AG04449 (cell line): Measurements from ENCODE around the gene MYOF.

Experiments
- CTCF ChIA-PET: fragments of 350-600 bp; formaldehyde crosslinking; extraction: SDS; loops from one replicate; lab custom pipeline; 2021; ENCODE audit warnings: antibody characterized with exemption; lab: Yijun Ruan, JAX
- POLR2A ChIA-PET: fragments of 400-600, 350-600 bp; formaldehyde crosslinking; extraction: SDS; loops from one replicate; lab custom pipeline; 2020; ENCODE audit warnings: antibody characterized with exemption, inconsistent platforms; lab: Yijun Ruan, JAX
- DNase-seq: peaks from one replicate; pipeline ENCODE4 v3.0.0-alpha.2; 2010; ENCODE audit warnings: low read depth, low spot score
- H3K4me3 ChIP-seq: 2 replicates; pipeline ENCODE4 v1.5.1; 2011; ENCODE audit warnings: low read depth, mild to moderate bottlenecking, control low read depth, low read length
- TF ChIP-seq, protein P1 (sequence below): IDR thresholded peaks from one replicate; pipeline ENCODE4 v1.5.1; 2011; ENCODE audit warnings: mild to moderate bottlenecking, moderate library complexity, low read length, control low read depth, inconsistent platforms; ENCODE audit not compliant: insufficient read depth; ENCODE audit errors: missing control alignments

MYOF gene

GRCh38 chr10:93491602-93492121, 9.5 kb upstream of the MYOF start:
- no peak overlapping the region for H3K4me3 ChIP-seq
- CTCF ChIA-PET, result interaction anchor here (0.8 to 23.6 kb wide), 6 partner anchors 9 to 412 kb away, joined by 3 to 434 read pairs (median 5); partner anchors contain the start of gene MYOF
- TF ChIP-seq, protein P1, sequence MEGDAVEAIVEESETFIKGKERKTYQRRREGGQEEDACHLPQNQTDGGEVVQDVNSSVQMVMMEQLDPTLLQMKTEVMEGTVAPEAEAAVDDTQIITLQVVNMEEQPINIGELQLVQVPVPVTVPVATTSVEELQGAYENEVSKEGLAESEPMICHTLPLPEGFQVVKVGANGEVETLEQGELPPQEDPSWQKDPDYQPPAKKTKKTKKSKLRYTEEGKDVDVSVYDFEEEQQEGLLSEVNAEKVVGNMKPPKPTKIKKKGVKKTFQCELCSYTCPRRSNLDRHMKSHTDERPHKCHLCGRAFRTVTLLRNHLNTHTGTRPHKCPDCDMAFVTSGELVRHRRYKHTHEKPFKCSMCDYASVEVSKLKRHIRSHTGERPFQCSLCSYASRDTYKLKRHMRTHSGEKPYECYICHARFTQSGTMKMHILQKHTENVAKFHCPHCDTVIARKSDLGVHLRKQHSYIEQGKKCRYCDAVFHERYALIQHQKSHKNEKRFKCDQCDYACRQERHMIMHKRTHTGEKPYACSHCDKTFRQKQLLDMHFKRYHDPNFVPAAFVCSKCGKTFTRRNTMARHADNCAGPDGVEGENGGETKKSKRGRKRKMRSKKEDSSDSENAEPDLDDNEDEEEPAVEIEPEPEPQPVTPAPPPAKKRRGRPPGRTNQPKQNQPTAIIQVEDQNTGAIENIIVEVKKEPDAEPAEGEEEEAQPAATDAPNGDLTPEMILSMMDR, result no peak
- no peak for DNase-seq
- POLR2A ChIA-PET, result no interaction called here

DNA sequence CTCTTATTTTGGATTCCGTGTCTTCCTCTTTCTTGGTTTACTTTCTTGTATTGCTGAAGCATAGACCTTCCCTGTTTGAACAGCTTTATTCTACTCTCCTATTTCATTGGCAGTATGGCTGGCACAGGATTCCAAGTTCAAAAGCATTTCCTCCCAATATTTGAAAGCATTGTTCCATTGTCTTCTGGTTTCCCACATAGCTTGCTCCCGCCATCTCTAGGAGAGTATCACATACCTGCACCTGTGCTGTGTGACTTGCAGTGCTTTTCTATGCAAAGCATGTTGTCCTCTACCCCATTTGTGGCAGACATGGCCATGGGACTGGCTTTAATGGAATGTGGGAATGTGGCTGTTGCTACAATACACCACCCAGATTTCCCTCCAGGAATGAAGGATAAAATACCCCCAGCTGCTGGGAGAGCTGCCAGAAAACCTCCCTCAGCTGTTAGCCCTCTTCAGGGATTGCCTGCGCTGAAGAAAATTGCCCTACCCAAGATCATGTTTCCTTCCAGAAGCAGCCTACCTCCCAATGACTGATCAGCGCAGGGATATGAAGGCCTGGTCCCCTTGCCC, 6.9 kb upstream of the MYOF start:
- ChIA-PET CTCF (interaction anchor here (1.2 to 23.6 kb wide), 6 partner anchors 11 to 409 kb away, joined by 3 to 434 read pairs (median 4); no protein-coding TSS in a partner anchor), POLR2A (no interaction called here)
- no peak overlapping the region for H3K4me3 ChIP-seq
- no peak for DNase-seq
- TF ChIP-seq, protein P1, result no peak

DNA sequence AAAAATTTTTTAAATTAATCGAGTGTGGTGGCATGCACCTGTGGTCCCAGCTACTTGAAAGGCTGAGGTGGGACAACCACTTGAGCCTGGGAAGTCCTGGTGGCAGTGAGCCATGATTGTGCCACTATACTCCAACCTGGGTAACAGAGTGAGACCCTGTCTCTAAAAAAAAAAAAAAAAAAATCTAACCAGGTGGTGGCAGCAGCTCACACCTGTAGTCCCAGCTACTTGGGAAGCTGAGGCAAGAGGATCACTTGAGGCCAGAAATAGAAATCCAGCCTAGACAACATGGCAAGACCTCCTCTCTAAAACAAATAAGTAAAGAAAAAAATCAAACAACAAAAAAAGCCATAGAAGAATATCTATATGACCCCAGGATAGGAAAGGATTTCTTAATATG, 3.6 kb upstream of the MYOF start:
- CTCF ChIA-PET, result interaction anchor here (0.7 to 23.6 kb wide), 4 partner anchors 11 to 132 kb away, joined by 3 to 434 read pairs (median 22); partner anchors contain the start of gene CEP55
- TF ChIP-seq, protein P1, result no peak

DNA sequence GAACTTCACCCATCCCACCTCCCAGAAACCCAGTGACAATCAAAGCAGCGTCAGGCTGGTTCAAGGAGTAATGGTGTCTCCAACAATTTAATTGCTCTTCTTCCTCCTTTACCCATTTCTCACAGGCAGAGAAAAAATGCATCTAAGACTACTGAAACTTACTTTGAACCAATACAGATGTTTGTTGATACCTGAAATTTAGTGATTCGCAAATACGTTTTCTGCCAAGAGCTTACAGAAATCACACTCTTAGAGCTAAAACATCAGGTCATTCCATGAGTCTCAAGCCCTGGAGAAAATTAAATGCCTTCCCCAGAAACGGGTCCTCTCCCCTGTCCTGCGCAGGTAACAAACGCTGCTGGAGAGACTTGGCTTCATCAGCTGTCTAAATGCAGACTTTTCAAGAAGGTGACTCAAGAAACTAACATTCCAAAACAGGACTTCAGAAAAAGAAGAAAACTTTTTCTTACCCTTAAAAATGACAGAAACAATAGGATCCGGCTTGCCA, 443 bp downstream of the MYOF start:
- H3K4me3 ChIP-seq, result peak overlapping the region; percentile 62
- no peak for DNase-seq
- ChIA-PET POLR2A (interaction anchor here (0.6 to 6.4 kb wide), 16 partner anchors 12 to 154 kb away, joined by 3 to 46 read pairs (median 4); partner anchors contain the start of gene CEP55), CTCF (interaction anchor here (0.7 to 23.6 kb wide), 40 partner anchors 9 to 406 kb away, joined by 3 to 434 read pairs (median 8); no protein-coding TSS in a partner anchor)
- TF ChIP-seq, protein P1, result no peak

More for the DNA sequence above, 3.6 kb upstream of the MYOF start:
- no peak for DNase-seq
- no peak overlapping the region for H3K4me3 ChIP-seq
- POLR2A ChIA-PET, result no interaction called here

GRCh38 chr10:93478873-93479272, 3.3 kb downstream of the MYOF start:
- H3K4me3 ChIP-seq, result peak overlapping the region; percentile 62
- POLR2A ChIA-PET, result interaction anchor here (0.9 to 6.4 kb wide), 5 partner anchors 9 to 102 kb away, joined by 3 to 46 read pairs (median 5); no protein-coding TSS in a partner anchor
- TF ChIP-seq, protein P1, result no peak
- CTCF ChIA-PET, result interaction anchor here (0.6 to 23.6 kb wide), 5 partner anchors 10 to 399 kb away, joined by 3 to 434 read pairs (median 4); no protein-coding TSS in a partner anchor
- no peak for DNase-seq

DNA sequence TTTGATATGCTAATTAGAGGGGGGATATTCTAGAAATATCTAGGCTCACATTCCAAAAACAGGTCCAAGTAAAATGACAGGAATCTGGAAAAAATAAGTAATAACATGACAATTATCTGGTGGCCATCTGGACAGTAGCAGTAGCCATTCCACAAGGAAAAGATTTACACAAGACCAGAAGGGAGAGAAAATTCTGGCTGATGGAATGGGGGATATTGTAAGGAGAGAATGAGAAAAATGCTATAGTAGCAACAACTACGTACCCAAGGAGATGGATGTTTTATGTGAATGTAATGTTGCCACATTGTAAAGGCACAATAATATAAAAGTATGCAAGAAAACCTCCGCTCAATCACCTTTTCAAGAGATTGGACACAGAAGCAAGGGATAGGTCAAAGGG, 5.4 kb downstream of the MYOF start:
- no peak overlapping the region for H3K4me3 ChIP-seq
- TF ChIP-seq, protein P1, result no peak
- no peak for DNase-seq
- POLR2A ChIA-PET, result interaction anchor here (0.6 to 2.0 kb wide), 5 partner anchors 12 to 40 kb away, joined by 3 to 11 read pairs (median 3); no protein-coding TSS in a partner anchor
- CTCF ChIA-PET, result interaction anchor here (1.0 to 23.6 kb wide), 2 partner anchors 96 to 124 kb away, joined by 4 to 434 read pairs; no protein-coding TSS in a partner anchor
